Upper lobe of left lung (tissue), 4 donors: ENCODE measurements around the gene FOXF2.

Experiments used
- CTCF ChIP-seq, 6 experiments: fragments of 450-650 bp in 4 of 6; fragments of 200-600 bp in 2 of 6; sonication (generic) in 2 of 6; IDR thresholded peaks; one replicate each; pipeline ENCODE4 v1.5.1; 2016 to 2019; ENCODE audit warnings: antibody characterized with exemption in 6 of 6
- POLR2A ChIP-seq, 4 donors: fragments of 450-650 bp; IDR thresholded peaks; one replicate each; pipeline ENCODE4 v1.5.1; 2016 to 2017; ENCODE audit warnings: antibody characterized with exemption in 4 of 4, mild to moderate bottlenecking in 2 of 4
- POLR2AphosphoS5 ChIP-seq, 2 donors: sonication (generic); formaldehyde crosslinking; IDR thresholded peaks; one replicate each; pipeline ENCODE4 v1.5.1; 2017; ENCODE audit warnings: antibody characterized with exemption in 2 of 2

- TF ChIP-seq CTCF (IDR thresholded peaks at IDR 0.05) (no peak), POLR2A (IDR thresholded peaks at IDR 0.05) (no peak), POLR2AphosphoS5 (IDR thresholded peaks at IDR 0.05) (no peak)
Measured at GRCh38 chr6:1422290-1422689, 32.9 kb downstream of the FOXF2 start.
